Measurements from ENCODE around the gene KIAA1614. TPM values are rescaled to one million over a fixed set of nuclear protein-coding genes. Genes with fewer than 3 reads are reported as not detected.

KIAA1614 gene
- total and polyA plus RNA-seq, 10 of the 15 experiments (the other 5 are each of a cell fraction or from before 2014, with no cell fraction given): 0.03 to 1.0 (median 0.26) TPM; not detected in 1

DNA sequence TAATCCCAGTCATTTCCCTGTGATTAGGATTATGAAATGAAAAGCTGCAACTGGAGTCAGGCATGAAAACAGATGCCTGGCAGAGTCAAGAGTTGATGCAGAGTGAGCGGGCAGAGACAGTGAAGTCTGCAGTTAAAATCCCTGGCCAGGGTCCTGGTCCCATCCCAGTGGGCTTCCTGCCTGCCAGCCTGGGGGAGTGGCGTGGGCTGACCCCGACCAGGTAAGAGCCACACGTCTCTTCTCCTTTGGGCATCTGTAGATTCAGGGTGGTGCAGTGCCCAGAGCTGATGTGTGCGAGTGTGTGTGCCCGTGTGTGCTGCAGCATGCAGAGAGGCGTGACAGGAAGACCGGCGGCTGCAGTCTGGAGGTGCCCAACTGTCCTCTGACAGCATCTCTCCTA is 6.2 kb upstream of the KIAA1614 start (continued):
- no peak for TF ChIP-seq ZBTB40 (IDR thresholded peaks at IDR 0.05; ENCODE audit: borderline replicate concordance)

GRCh38 chr1:180907313-180908055 is 5.2 kb upstream of the KIAA1614 start:
- 70% methylated on average over 10 of the region's 10 CpGs for WGBS (ENCODE audit: insufficient coverage, insufficient replicate concordance, low lambda C conversion rate, missing lambda C conversion rate)
- Histone ChIP-seq H3K4me3 (no peak overlapping the region), H3K36me3 (ENCODE audit: control insufficient read depth in 2 of 2, insufficient read depth in 2 of 2, low read length in 1 of 2) (no peaks in the 10 kb centered on the region), H4K20me1 (ENCODE audit: control insufficient read depth, insufficient read depth) (no peaks in the 10 kb centered on the region), H3K79me2 (ENCODE audit: control insufficient read depth, insufficient read depth, low read length) (no peaks in the 10 kb centered on the region), H3K9me3 (replicated peaks; ENCODE audit: control insufficient read depth, insufficient read depth, low read length) (no peaks in the 10 kb centered on the region; the same call in 1 of the 3 replicates), H3K9ac (ENCODE audit: control insufficient read depth, insufficient read depth, low read length) (no peak overlapping the region), H3K4me1 (ENCODE audit: control insufficient read depth, insufficient read depth, low read length) (peaks cover 22% of the 10 kb centered on the region), H3K27ac (ENCODE audit: control insufficient read depth, insufficient read depth) (no peak overlapping the region), H2AFZ (ENCODE audit: control insufficient read depth, low read depth, low read length) (no peak overlapping the region), H3K27me3 (replicated peaks in 1 of 2; ENCODE audit: control insufficient read depth in 2 of 2, insufficient read depth in 2 of 2, low read length in 1 of 2) (0 out of 4 replicates have a peak, but pooled peaks cover 0 to under 1% of the 10 kb centered on the region in 2 experiments), H3K4me2 (ENCODE audit: control insufficient read depth, insufficient read depth) (no peak overlapping the region)
- DNase-seq (ENCODE audit: low read depth, low spot score) (no peak), ATAC-seq (no peak), FAIRE-seq (no peak)
- in situ Hi-C loops (cut with MboI): no loop called here
- ChIA-PET RAD21 (ENCODE audit: unreplicated experiment) (interaction anchor here (2.3 to 3.0 kb wide), 4 partner anchors 14 to 114 kb away, joined by 17 to 31 read pairs (median 18); no protein-coding TSS in a partner anchor), CTCF (interaction anchor here (1.0 to 19.8 kb wide), 3 partner anchors 13 to 25 kb away, joined by 3 to 344 read pairs (median 14); no protein-coding TSS in a partner anchor), POLR2A (interaction anchor here (1.0 to 1.3 kb wide), 2 partner anchors 8 to 126 kb away, joined by 3 to 5 read pairs; partner anchors contain the start of gene MR1), SMC1A (ENCODE audit: uncharacterized antibody, unreplicated experiment) (interaction anchor here (1.3 to 19.3 kb wide), 6 partner anchors 8 to 234 kb away, joined by 4 to 304 read pairs (median 12); partner anchors contain the start of gene STX6)
- intact Hi-C loops (cut with micrococcal nuclease; ENCODE audit: unreplicated experiment): no loop called here
- TF ChIP-seq SRF (IDR thresholded peaks at IDR 0.05; ENCODE audit: low read depth in 2 of 2, low read length in 2 of 2): no peak
- TF ChIP-seq NR2F1 (conservative IDR thresholded peaks at IDR 0.05): no peak
- no peak for TF ChIP-seq EED (IDR thresholded peaks at IDR 0.05; ENCODE audit: low read depth)
- no peak for TF ChIP-seq ZNF384 (IDR thresholded peaks at IDR 0.05; ENCODE audit: borderline replicate concordance, low read depth, low read length)
- no peak for TF ChIP-seq POLR2AphosphoS2 (IDR thresholded peaks at IDR 0.05; ENCODE audit: low read depth, low read length)
- no TSS peak for BruUV-seq (replicated peaks)

Data from GM12878 (cell line).